Measurements from ENCODE around the gene TAGAP. TPM values are rescaled to one million over a fixed set of nuclear protein-coding genes. Genes with fewer than 3 reads are reported as not detected.

Gene TAGAP
- total and polyA plus RNA-seq, 2 donors (not counting 3 experiments of a cell fraction or from before 2014, with no cell fraction given): not detected

DNA sequence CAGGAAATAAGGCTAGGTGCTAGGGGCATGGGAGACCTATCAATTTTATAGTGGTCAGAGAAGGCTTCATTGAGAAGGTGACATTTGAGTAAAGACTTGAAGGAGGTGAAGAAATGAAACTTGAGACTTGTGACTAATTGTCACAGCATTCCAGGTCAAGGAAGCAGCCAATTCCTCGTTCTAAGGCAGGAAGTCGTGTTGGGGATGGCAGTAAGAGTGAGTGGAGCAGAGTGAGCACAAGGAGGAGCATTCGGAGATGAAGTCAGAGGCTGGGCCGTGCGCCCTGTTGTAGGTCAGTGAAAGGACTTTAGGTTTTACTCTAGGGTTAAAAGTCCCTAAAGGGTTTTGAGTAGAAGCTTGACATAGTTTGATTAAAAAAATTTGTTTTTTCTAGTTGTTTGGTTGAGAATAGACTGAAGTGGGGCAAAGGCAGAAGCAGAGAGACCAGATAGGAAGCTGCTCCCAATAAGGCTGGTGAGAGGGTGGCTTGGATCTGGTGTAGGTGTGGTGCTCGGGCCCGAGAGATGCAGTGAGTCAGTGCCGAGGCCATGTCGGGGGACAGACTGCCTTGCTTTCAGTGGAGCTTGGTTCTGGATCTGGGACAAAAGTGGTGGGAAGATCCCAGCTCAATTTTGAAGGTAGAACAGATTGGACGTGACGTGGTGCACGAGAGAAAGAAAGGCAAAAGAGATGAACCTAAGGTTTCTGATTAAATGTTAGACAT is 42.2 kb downstream of the TAGAP start:
- no peaks in the 10 kb centered on the region for H3K9me3 ChIP-seq (replicated peaks; ENCODE audit: control insufficient read depth, insufficient read depth, low read length)
- CTCF ChIA-PET: interaction anchor here (1.3 kb wide), 1 partner anchor 132 kb away, joined by 4 read pairs; no protein-coding TSS in a partner anchor
- no peaks in the 10 kb centered on the region for H3K27me3 ChIP-seq (ENCODE audit: control insufficient read depth in 2 of 2, insufficient read depth in 2 of 2, low read length in 2 of 2)
- H2AFZ ChIP-seq (ENCODE audit: low read depth, low read length): peak overlapping the region; percentile 34
- no peak overlapping the region for H3K4me2 ChIP-seq (ENCODE audit: insufficient read depth, low read length)
- H3K4me1 ChIP-seq (ENCODE audit: control insufficient read depth, extremely low read depth, insufficient read depth, low read length): peaks cover 11% of the 10 kb centered on the region
- POLR2A ChIA-PET: no interaction called here
- no peaks in the 10 kb centered on the region for H3K79me2 ChIP-seq (ENCODE audit: control insufficient read depth, insufficient read depth, low read length)
- no peaks in the 10 kb centered on the region for H4K20me1 ChIP-seq (replicated peaks; ENCODE audit: control insufficient read depth, extremely low read depth, insufficient read depth, low read length)
- TF ChIP-seq POLR2AphosphoS5 (IDR thresholded peaks at IDR 0.05; ENCODE audit: insufficient read depth, low read depth, low read length) (no peak), GATA2 (IDR thresholded peaks at IDR 0.05; ENCODE audit: insufficient read depth, insufficient read length, low read depth, low read length) (no peak), FOS (IDR thresholded peaks at IDR 0.05; ENCODE audit: borderline replicate concordance, insufficient read depth, low read length) (no peak), JUN (IDR thresholded peaks at IDR 0.05; ENCODE audit: borderline replicate concordance, insufficient read depth, insufficient read length, low read depth) (no peak), EZH2 (IDR thresholded peaks at IDR 0.05; ENCODE audit: borderline replicate concordance, low read depth, low read length, severe bottlenecking) (no peak), POLR2A (IDR thresholded peaks at IDR 0.05; ENCODE audit: low read depth, low read length) (no peak), MYC (IDR thresholded peaks at IDR 0.05; ENCODE audit: low read depth, low read length) (no peak)
- TF ChIP-seq, protein P1, sequence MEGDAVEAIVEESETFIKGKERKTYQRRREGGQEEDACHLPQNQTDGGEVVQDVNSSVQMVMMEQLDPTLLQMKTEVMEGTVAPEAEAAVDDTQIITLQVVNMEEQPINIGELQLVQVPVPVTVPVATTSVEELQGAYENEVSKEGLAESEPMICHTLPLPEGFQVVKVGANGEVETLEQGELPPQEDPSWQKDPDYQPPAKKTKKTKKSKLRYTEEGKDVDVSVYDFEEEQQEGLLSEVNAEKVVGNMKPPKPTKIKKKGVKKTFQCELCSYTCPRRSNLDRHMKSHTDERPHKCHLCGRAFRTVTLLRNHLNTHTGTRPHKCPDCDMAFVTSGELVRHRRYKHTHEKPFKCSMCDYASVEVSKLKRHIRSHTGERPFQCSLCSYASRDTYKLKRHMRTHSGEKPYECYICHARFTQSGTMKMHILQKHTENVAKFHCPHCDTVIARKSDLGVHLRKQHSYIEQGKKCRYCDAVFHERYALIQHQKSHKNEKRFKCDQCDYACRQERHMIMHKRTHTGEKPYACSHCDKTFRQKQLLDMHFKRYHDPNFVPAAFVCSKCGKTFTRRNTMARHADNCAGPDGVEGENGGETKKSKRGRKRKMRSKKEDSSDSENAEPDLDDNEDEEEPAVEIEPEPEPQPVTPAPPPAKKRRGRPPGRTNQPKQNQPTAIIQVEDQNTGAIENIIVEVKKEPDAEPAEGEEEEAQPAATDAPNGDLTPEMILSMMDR (IDR thresholded peaks at IDR 0.05; ENCODE audit: extremely low read depth in 1 of 2, insufficient read depth in 1 of 2, low read depth in 1 of 2, low read length in 2 of 2): no peak
- TF ChIP-seq, protein P2, sequence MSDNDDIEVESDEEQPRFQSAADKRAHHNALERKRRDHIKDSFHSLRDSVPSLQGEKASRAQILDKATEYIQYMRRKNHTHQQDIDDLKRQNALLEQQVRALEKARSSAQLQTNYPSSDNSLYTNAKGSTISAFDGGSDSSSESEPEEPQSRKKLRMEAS (IDR thresholded peaks at IDR 0.05; ENCODE audit: insufficient read depth, insufficient read length): no peak
- DNase-seq (ENCODE audit: low read depth, low spot score) (no peak), FAIRE-seq (no peak)
- H3K4me3 ChIP-seq (replicated peaks in 1 of 3; ENCODE audit: insufficient read depth in 1 of 3, low read depth in 1 of 3, low read length in 3 of 3): no peak overlapping the region
- intact Hi-C loops (cut with micrococcal nuclease) (no loop called here), dilution Hi-C loops (cut with MboI; ENCODE audit: extremely low pct_ligation_motif_present, low sequenced_read_pairs) (no loop called here)
- no TSS peak for BruUV-seq (replicated peaks)
- H3K9me1 ChIP-seq (replicated peaks; ENCODE audit: control insufficient read depth, extremely low read depth, insufficient read depth, low read length): no peaks in the 10 kb centered on the region
- no peak overlapping the region for H3K27ac ChIP-seq (ENCODE audit: insufficient read depth, low read depth, low read length)
- no peaks in the 10 kb centered on the region for H3K36me3 ChIP-seq (ENCODE audit: control insufficient read depth in 2 of 2, extremely low read depth in 1 of 2, insufficient read depth in 2 of 2, low read length in 2 of 2)
- no peak overlapping the region for H3K9ac ChIP-seq (replicated peaks; ENCODE audit: extremely low read depth, insufficient read depth, low read length)
